ENCODE results near the gene MTIF2. TPM values are rescaled to one million over a fixed set of nuclear protein-coding genes. Genes with fewer than 3 reads are reported as not detected.

The MTIF2 gene, protein sequence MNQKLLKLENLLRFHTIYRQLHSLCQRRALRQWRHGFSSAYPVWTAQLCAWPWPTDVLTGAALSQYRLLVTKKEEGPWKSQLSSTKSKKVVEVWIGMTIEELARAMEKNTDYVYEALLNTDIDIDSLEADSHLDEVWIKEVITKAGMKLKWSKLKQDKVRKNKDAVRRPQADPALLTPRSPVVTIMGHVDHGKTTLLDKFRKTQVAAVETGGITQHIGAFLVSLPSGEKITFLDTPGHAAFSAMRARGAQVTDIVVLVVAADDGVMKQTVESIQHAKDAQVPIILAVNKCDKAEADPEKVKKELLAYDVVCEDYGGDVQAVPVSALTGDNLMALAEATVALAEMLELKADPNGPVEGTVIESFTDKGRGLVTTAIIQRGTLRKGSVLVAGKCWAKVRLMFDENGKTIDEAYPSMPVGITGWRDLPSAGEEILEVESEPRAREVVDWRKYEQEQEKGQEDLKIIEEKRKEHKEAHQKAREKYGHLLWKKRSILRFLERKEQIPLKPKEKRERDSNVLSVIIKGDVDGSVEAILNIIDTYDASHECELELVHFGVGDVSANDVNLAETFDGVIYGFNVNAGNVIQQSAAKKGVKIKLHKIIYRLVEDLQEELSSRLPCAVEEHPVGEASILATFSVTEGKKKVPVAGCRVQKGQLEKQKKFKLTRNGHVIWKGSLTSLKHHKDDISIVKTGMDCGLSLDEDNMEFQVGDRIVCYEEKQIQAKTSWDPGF
- total RNA-seq (2014; rRNA removed): 46.5 and 49.6 TPM in 2 replicates
- percentile 77 among the genes with signal in this experiment for Bru-seq, nascent RNA
- BruChase-seq, experiment 1, labeled RNA remaining after a 6-hour chase: percentile 82 among the genes with signal in this experiment
- percentile 78 among the genes with signal in this experiment for BruChase-seq, experiment 2, labeled RNA remaining after a 2-hour chase
- long read RNA-seq, transcript MTIF2-201 (16 exons, 2,528 nt): major isoform, 30 of 74 reads
- long read RNA-seq, partial matches to known transcripts: 29 of 74 reads
- long read RNA-seq, other reads (novel, unspliced or antisense): 15 of 74 reads

DNA sequence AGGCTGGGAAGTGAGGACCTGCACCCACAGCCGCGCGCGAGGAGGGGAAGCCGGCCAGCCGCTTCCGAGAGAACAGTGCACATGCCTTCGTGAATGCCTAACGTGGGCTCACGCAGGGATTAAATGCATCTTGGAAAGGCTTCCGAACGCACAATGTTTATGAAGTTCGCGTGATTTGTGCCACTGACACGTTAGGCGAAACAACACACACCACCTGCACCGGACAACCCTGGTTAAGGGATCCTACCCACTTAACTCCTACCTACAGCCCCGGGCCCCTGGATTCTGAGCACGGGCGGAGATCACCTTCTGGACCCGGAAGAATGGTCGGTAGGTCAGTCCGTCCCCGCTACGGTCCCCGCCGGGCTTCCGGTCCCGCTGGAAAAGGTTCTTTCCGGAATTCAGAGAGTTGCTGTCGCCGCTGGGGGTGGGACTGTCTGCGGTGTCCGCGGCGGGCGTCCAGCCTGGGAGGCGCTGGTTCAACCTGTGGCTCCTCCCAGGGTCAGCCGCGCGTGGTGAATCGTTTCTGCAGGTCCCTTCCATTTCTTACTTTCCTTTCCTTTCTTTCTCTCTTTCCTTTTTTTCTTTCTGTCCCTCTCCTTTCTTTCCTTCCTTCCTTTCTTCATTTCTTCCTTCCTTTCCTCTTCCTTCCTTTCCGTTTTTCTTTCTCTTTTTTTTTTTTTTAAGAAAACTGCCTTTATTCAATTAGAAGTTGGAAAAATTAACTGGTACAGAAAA lies at the start of gene MTIF2:
MTIF2 (minus strand) TSS at position 325 of the 738 bp plus-strand sequence. CDS start 5,373 bp downstream, outside the sequence.
- Histone ChIP-seq H4K20me1 (ENCODE audit: low read length) (no peaks in the 10 kb centered on the region), H3K4me3 (ENCODE audit: low read length) (peak within 1 kb of the TSS; percentile 90), H3K9me3 (ENCODE audit: low read length) (no peaks in the 10 kb centered on the region), H3K79me2 (ENCODE audit: low read length) (peaks cover 22% of the 10 kb centered on the region), H3K9me2 (replicated peaks; ENCODE audit: low read length) (no peaks in the 10 kb centered on the region), H3K36me3 (ENCODE audit: low read depth, low read length) (peaks cover 7% of the 10 kb centered on the region), H3K4me2 (ENCODE audit: low read length) (peak within 1 kb of the TSS; percentile 95), H3K27me3 (ENCODE audit: low read length) (no peaks in the 10 kb centered on the region), H3F3A (ENCODE audit: low read length, unreplicated experiment) (no peaks in the 10 kb centered on the region), H2AFZ (ENCODE audit: low read length) (peak within 1 kb of the TSS; percentile 95), H3K9ac (ENCODE audit: low read length) (peak within 1 kb of the TSS; percentile 91), H3K4me1 (ENCODE audit: insufficient read depth, low read length) (peaks cover 12% of the 10 kb centered on the region), H3K27ac (ENCODE audit: low read length) (peak within 1 kb of the TSS; percentile 57)
- intact Hi-C loops (cut with micrococcal nuclease): loop anchor here (1.0 to 2.0 kb wide), 2 partner anchors 13 to 164 kb away; no protein-coding TSS in a partner anchor
- ATAC-seq: peak; percentile 98
- ChIA-PET CTCF (no interaction called here), POLR2A (ENCODE audit: unreplicated experiment) (no interaction called here)
- DNase-seq: peak; percentile 97
- TF ChIP-seq, protein P1, sequence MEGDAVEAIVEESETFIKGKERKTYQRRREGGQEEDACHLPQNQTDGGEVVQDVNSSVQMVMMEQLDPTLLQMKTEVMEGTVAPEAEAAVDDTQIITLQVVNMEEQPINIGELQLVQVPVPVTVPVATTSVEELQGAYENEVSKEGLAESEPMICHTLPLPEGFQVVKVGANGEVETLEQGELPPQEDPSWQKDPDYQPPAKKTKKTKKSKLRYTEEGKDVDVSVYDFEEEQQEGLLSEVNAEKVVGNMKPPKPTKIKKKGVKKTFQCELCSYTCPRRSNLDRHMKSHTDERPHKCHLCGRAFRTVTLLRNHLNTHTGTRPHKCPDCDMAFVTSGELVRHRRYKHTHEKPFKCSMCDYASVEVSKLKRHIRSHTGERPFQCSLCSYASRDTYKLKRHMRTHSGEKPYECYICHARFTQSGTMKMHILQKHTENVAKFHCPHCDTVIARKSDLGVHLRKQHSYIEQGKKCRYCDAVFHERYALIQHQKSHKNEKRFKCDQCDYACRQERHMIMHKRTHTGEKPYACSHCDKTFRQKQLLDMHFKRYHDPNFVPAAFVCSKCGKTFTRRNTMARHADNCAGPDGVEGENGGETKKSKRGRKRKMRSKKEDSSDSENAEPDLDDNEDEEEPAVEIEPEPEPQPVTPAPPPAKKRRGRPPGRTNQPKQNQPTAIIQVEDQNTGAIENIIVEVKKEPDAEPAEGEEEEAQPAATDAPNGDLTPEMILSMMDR (conservative IDR thresholded peaks at IDR 0.05; ENCODE audit: low read depth, low read length): no peak
- TF ChIP-seq EZH2 (IDR thresholded peaks at IDR 0.05; ENCODE audit: low read length, unreplicated experiment) (no peak), EZH2phosphoT487 (IDR thresholded peaks at IDR 0.05; ENCODE audit: borderline replicate concordance, low read length) (no peak)
- BruUV-seq (replicated peaks): no TSS peak

DNA sequence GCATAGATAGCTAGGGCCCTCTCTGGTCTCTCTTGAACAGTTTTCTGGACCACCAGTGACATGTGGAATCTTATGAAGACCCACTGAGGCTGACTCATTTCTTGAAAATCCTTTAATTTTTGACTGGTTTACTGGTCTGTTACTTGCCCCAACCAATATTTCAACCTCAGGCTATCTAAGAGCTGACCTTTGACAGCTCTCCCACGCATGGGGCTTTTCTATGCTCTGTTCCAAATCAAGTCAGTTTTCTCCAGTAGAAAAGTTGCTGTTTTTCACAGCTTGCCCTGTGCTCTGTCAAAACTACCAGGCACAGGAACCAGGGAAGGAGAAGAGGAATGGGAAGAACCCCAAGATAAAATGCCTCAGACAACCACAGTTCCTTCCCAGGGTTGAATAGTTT lies 46.0 kb upstream of the MTIF2 start:
- Histone ChIP-seq H3K9me2 (replicated peaks; ENCODE audit: low read length) (no peaks in the 10 kb centered on the region), H3K27me3 (ENCODE audit: low read length) (no peaks in the 10 kb centered on the region), H3K27ac (ENCODE audit: low read length) (no peak overlapping the region), H3K9me3 (ENCODE audit: low read length) (no peaks in the 10 kb centered on the region), H2AFZ (ENCODE audit: low read length) (no peak overlapping the region), H4K20me1 (ENCODE audit: low read length) (no peaks in the 10 kb centered on the region), H3K4me3 (ENCODE audit: low read length) (no peak overlapping the region), H3F3A (ENCODE audit: low read length, unreplicated experiment) (no peaks in the 10 kb centered on the region), H3K9ac (ENCODE audit: low read length) (no peak overlapping the region), H3K36me3 (ENCODE audit: low read depth, low read length) (peaks cover 8% of the 10 kb centered on the region; the same call in 1 of the 2 replicates), H3K4me1 (ENCODE audit: insufficient read depth, low read length) (peaks cover 22% of the 10 kb centered on the region), H3K4me2 (ENCODE audit: low read length) (no peak overlapping the region), H3K79me2 (ENCODE audit: low read length) (no peaks in the 10 kb centered on the region)
- ChIA-PET POLR2A (ENCODE audit: unreplicated experiment) (no interaction called here), CTCF (no interaction called here)
- BruUV-seq (replicated peaks): no TSS peak
- TF ChIP-seq, protein P1 (conservative IDR thresholded peaks at IDR 0.05; ENCODE audit: low read depth, low read length): no peak
- no peak for TF ChIP-seq EZH2phosphoT487 (IDR thresholded peaks at IDR 0.05; ENCODE audit: borderline replicate concordance, low read length)
- TF ChIP-seq EZH2 (IDR thresholded peaks at IDR 0.05; ENCODE audit: low read length, unreplicated experiment): no peak
- DNase-seq (no peak), ATAC-seq (no peak)
- intact Hi-C loops (cut with micrococcal nuclease): no loop called here
